Spleen (tissue), 11 donors: ENCODE measurements around the gene BTBD2. TPM values are rescaled to one million over a fixed set of nuclear protein-coding genes. Genes with fewer than 3 reads are reported as not detected.

Source experiments
- DNase-seq: peaks from one replicate; pipeline ENCODE4 v3.0.0-alpha.2; 2020
- H3K27ac ChIP-seq, 8 donors: fragments of 200-600 bp; sonication (generic) in 7 of 8; 1 replicate in 4 of 8; 2 replicates in 4 of 8; pipeline versions ENCODE4 v1.5.0 to v1.8.0; 2016 to 2021; ENCODE audit warnings: inconsistent platforms in 4 of 8, mild to moderate bottlenecking in 4 of 8, moderate library complexity in 1 of 8
- H3K27me3 ChIP-seq, 7 donors: fragments of 200-600 bp; sonication (generic) in 6 of 7; replicated peaks in 1 of 7; 1 replicate in 4 of 7; 2 replicates in 3 of 7; pipeline versions ENCODE4 v1.5.0 to v1.8.0; 2016 to 2021; ENCODE audit warnings: inconsistent platforms in 3 of 7, mild to moderate bottlenecking in 1 of 7
- H3K36me3 ChIP-seq, 6 donors: fragments of 200-600 bp; sonication (generic) in 5 of 6; 1 replicate in 4 of 6; 2 replicates in 2 of 6; pipeline versions ENCODE4 v1.5.0 to v1.8.0; 2016 to 2021; ENCODE audit warnings: inconsistent platforms in 2 of 6
- H3K4me1 ChIP-seq, 6 donors: fragments of 200-600 bp; sonication (generic) in 5 of 6; 1 replicate in 3 of 6; 2 replicates in 3 of 6; pipeline versions ENCODE4 v1.5.0 to v1.8.0; 2016 to 2021; ENCODE audit warnings: inconsistent platforms in 3 of 6
- H3K4me3 ChIP-seq, 8 donors: fragments of 200-600 bp; sonication (generic) in 7 of 8; 1 replicate in 4 of 8; 2 replicates in 4 of 8; pipeline versions ENCODE4 v1.5.0 to v1.8.0; 2016 to 2021; ENCODE audit warnings: inconsistent platforms in 4 of 8, mild to moderate bottlenecking in 4 of 8, moderate library complexity in 2 of 8
- H3K9me3 ChIP-seq, 8 donors: fragments of 200-600 bp; sonication (generic) in 7 of 8; 1 replicate in 4 of 8; 2 replicates in 4 of 8; pipeline versions ENCODE4 v1.5.0 to v1.8.0; 2016 to 2021; ENCODE audit warnings: inconsistent platforms in 4 of 8
- POLR2A ChIP-seq, 3 donors: fragments of 450-650 bp; IDR thresholded peaks; one replicate each; pipeline ENCODE4 v1.5.1; 2017; ENCODE audit warnings: antibody characterized with exemption in 3 of 3, mild to moderate bottlenecking in 1 of 3
- POLR2AphosphoS5 ChIP-seq, 3 donors: sonication (generic); formaldehyde crosslinking; IDR thresholded peaks; one replicate each; pipeline ENCODE4 v1.5.1; 2017; ENCODE audit warnings: antibody characterized with exemption in 3 of 3
- WGBS, 5 donors: extraction: QIAGEN DNeasy Blood & Tissue Kit in 3 of 5; methylation state at CpG; one replicate each; pipeline versions ENCODE4 v1.1.5 to v1.1.7; 2013 to 2018; 5-methylcytosine and 5-hydroxymethylcytosine counted together
- intact Hi-C: fragments of 100-400 bp; cut with DNase I; formaldehyde crosslinking; loops from one replicate; pipeline ENCODE4 v1.15.0; 2023; ENCODE audit warnings: low total_unique reads
- polyA plus RNA-seq, 3 donors: library from polyadenylated mRNA; stranded (reverse); fragments of 200-250 nt; gene quantifications; one replicate each; pipeline ENCODE4 v1.2.1, GENCODE V29; 2013
- total RNA-seq, 7 donors: library from RNA; depleted of rRNA in 3 of 7; stranded (reverse); fragments of >200 nt in 3 of 7; fragmentation: NEBNext Ultra II Directional in 4 of 7; extraction: Animal tissue kit (Norgen Biotek cat#: 25700) in 4 of 7; gene quantifications; one replicate each; pipeline versions ENCODE4 v1.1.0 to v1.2.1, GENCODE V29; 2016 to 2021
- TF ChIP-seq, protein P1 (sequence below), 11 experiments: fragments of 200-600 bp in 7 of 11; fragments of 450-650 bp in 4 of 11; sonication (generic) in 4 of 11; IDR thresholded peaks in 8 of 11; conservative IDR thresholded peaks in 3 of 11; 1 replicate in 7 of 11; 2 replicates in 4 of 11; pipeline versions ENCODE4 v1.4.0 to v1.8.0; 2016 to 2021; ENCODE audit warnings: antibody characterized with exemption in 11 of 11, inconsistent platforms in 4 of 11, mild to moderate bottlenecking in 1 of 11
- donor health status: healthy with polysubstance abuse.
- donor health status: DM: no; HTN: no; CAD: no; lungs with moderate emphysema.
- donor health status: DM: no; HTN: no; CAD: no.
- donor health status: Bipolar disorder and iron deficiency.
- donor health status: healthy.
- donor health status: DM: no; HTN: no; CAD: no.
- donor health status: DM: yes; HTN: yes; CAD: no.

The BTBD2 gene
- total and polyA plus RNA-seq, 10 donors, result 29.1 to 77.1 (median 57.1) TPM

DNA sequence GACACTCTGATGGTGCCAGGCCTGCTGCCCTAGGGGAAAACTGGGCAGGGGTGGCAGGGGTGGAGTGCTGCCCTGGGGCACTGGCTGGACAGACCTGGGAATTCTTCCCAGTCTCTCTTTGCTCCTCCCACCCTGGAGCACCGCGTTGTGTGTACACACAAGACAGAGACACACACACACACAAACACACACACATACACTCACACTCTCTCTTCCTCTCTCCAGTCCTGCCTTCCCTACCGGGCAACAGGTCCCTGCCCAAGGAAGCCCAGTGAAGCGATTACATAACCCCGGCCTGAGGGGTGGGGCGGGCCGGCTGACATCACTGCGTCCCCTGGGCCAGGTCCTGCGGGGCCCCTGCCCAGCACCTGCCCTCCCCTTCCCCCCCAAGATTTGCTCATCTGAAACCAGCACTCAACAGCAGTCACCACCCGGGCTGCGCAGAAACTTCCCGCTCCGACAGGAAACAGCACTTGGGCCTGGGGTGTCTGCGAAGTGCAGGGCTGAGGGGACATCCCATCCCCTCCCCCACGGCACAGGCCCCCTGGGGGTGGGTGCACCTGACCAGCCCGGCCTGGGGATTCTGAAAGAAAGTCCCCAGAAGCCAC, 34.3 kb upstream of the BTBD2 start:
- Histone ChIP-seq H3K27me3 (no peaks in the 10 kb centered on the region), H3K9me3 (no peaks in the 10 kb centered on the region), H3K4me3 (peak overlapping the region; percentile 77 to 99 (median 94)), H3K4me1 (peaks cover 73 to 90% (median 86%) of the 10 kb centered on the region in 6 donors), H3K36me3 (peaks cover 0 to 48% (median 30%) of the 10 kb centered on the region in 6 donors), H3K27ac (peak overlapping the region; percentile 55 to 100 (median 98))
- WGBS, 5 donors, result 0 to 1% (median 1%) methylated on average over 14 to 16 of the region's 16 CpGs
- TF ChIP-seq, protein P1, sequence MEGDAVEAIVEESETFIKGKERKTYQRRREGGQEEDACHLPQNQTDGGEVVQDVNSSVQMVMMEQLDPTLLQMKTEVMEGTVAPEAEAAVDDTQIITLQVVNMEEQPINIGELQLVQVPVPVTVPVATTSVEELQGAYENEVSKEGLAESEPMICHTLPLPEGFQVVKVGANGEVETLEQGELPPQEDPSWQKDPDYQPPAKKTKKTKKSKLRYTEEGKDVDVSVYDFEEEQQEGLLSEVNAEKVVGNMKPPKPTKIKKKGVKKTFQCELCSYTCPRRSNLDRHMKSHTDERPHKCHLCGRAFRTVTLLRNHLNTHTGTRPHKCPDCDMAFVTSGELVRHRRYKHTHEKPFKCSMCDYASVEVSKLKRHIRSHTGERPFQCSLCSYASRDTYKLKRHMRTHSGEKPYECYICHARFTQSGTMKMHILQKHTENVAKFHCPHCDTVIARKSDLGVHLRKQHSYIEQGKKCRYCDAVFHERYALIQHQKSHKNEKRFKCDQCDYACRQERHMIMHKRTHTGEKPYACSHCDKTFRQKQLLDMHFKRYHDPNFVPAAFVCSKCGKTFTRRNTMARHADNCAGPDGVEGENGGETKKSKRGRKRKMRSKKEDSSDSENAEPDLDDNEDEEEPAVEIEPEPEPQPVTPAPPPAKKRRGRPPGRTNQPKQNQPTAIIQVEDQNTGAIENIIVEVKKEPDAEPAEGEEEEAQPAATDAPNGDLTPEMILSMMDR (IDR thresholded peaks at IDR 0.05 in 8 of 11, conservative IDR thresholded peaks at IDR 0.05 in 3 of 11), result peak in 2 of 11 experiments; percentile 3 to 25
- TF ChIP-seq POLR2A (IDR thresholded peaks at IDR 0.05) (peak in 1 of 3 donors; percentile 89), POLR2AphosphoS5 (IDR thresholded peaks at IDR 0.05) (peak; percentile 92 to 94 (median 94))
- intact Hi-C loops, result no loop called here
- peak; percentile 96 for DNase-seq

DNA sequence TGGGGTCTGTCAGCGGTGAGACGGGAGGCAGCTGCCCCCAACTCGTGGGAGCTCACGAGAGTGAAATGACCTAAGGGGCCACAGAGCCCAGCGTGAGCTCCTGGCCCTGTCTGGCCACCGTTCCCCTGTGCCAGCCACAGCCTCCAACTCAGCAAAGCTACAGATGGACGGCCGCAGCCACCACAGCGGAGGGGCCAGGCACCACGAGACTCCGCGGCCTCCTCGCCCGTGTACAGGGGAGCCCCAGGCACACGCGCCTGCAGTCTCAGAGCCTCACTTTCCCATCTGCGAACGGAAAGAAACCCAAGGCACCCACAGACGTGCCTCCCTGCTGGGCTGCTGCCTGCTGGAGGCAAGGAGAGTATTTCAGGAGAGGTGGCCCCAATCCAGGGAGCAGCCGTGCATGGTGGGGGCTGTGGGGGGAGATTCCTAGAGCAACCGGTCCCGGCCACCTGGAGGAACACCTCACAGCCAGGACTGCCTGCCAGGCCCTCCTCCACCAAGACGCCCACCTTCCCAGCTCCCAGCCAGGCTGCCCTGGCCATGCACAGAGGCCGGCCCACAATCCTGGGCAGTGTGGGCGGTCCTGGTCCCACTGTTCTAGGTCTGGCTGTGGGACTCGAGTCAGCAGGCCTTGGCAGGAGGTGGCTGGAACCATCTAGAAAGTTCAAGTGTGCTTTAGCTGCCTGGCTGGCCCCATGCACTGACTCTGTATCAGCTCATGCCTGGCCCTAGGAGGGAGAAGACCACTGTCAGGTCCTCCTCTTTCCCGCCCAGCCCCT, 33.6 kb upstream of the BTBD2 start:
- TF ChIP-seq, protein P1 (IDR thresholded peaks at IDR 0.05 in 8 of 11, conservative IDR thresholded peaks at IDR 0.05 in 3 of 11), result no peak
- TF ChIP-seq POLR2AphosphoS5 (IDR thresholded peaks at IDR 0.05), result peak in 1 of 3 donors; percentile 51
- no peaks in the 10 kb centered on the region for H3K27me3 ChIP-seq
- peak overlapping the region; percentile 77 to 99 (median 94) for H3K4me3 ChIP-seq
- DNase-seq, result peak; percentile 86
- intact Hi-C loops, result no loop called here
- peaks cover 73 to 90% (median 86%) of the 10 kb centered on the region in 6 donors for H3K4me1 ChIP-seq
- no peaks in the 10 kb centered on the region for H3K9me3 ChIP-seq
- WGBS, 5 donors, result 39 to 69% (median 64%) methylated on average over 3 to 27 of the region's 27 CpGs
- peaks cover 0 to 55% (median 34%) of the 10 kb centered on the region in 6 donors for H3K36me3 ChIP-seq
- H3K27ac ChIP-seq, result peak overlapping the region; percentile 55 to 100 (median 98)

DNA sequence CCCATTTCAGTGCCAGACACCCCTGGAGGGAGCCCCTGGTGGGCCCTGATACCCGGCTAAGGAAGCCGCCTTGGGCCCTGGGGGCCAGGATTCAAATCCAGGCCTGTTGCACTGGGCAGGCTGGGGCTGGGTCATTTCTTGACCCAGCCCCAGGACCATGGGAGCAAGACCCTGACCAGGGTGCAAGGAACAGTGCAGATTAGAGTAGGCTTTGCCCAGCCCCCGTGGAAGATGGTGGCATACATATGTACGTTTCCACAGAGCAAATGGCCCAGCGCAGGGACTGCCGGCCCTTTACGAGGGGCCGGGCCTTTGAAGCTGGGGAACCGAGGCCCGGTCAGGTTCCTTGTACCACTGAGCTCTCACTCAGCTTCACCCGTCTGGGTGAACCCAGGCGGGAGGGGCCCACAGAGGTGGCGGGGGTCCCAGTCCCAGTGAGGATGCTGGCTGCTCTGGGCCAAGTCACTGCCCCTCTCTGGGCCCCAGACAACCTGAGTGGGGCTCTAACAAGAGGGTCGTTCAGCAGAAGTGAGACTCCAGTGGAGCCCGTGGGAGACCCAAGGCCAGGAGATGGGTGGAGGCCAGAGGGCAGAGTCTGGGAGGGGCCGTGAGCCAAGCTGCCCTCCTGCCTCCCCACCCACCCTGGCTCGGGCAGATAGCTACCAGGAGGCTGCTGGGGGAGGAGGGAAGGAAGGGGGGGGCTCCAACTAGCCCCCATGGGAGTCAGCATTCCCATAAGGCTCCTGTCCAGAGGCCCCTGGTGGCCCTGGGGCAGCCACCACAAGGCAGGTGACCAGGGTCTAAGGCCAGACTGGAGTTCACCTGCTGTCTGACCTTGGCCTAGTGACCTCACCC, 32.8 kb upstream of the BTBD2 start:
- WGBS, 5 donors, result 51 to 81% (median 72%) methylated on average over 4 to 17 of the region's 17 CpGs
- peak; percentile 80 for DNase-seq
- intact Hi-C loops, result no loop called here

DNA sequence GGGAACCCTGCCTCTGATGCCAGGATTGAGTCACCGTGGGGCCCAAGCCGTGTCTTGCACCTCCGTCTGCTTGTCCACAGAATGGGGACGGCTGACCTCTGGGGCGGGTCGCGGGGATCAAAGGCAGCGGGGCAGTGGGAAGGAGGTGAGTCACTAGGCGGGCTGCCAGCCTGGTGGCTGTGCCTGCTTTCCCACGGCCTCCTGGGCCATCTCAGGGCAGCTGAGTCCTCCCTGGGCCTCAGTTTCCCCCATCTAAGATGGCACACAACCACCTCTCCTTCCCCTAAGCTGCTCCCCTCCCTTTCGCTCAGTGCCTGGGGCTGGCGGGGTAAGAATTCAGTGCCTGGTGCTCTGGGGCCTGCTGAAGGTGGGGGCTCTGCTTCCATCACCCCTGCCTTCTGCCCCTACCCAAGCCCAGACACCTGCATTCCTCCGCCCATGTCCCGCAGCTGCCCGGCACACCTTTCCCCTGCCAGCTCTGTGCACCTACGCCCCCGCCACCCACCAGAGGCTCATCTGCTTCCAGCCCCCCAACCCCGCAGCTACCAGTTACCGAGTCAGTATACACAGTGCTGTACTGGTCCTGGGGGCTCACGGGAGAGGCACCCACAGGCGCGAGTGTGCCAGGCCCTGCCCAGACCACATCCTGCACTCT, 32.1 kb upstream of the BTBD2 start:
- Histone ChIP-seq H3K27me3 (no peaks in the 10 kb centered on the region), H3K4me3 (peak overlapping the region in 5 of 8 donors; percentile 7 to 99 (median 96)), H3K9me3 (no peaks in the 10 kb centered on the region), H3K27ac (peak overlapping the region; percentile 16 to 100 (median 97)), H3K4me1 (peaks cover 82 to 91% (median 86%) of the 10 kb centered on the region in 6 donors), H3K36me3 (peaks cover 0 to 70% (median 46%) of the 10 kb centered on the region in 6 donors)
- TF ChIP-seq POLR2AphosphoS5 (IDR thresholded peaks at IDR 0.05) (peak in 2 of 3 donors; percentile 45 to 74), POLR2A (IDR thresholded peaks at IDR 0.05) (no peak)
- intact Hi-C loops, result no loop called here
- WGBS, 5 donors, result 61 to 91% (median 68%) methylated on average over 11 to 22 of the region's 22 CpGs
- peak; percentile 79 for DNase-seq

More for the DNA sequence above, 32.8 kb upstream of the BTBD2 start:
- TF ChIP-seq POLR2AphosphoS5 (IDR thresholded peaks at IDR 0.05), result no peak
- H3K27me3 ChIP-seq, result no peaks in the 10 kb centered on the region
- H3K36me3 ChIP-seq, result peaks cover 0 to 63% (median 39%) of the 10 kb centered on the region in 6 donors
- no peaks in the 10 kb centered on the region for H3K9me3 ChIP-seq
- H3K4me3 ChIP-seq, result peak overlapping the region; percentile 7 to 99 (median 94)
- H3K27ac ChIP-seq, result peak overlapping the region; percentile 55 to 100 (median 98)
- H3K4me1 ChIP-seq, result peaks cover 78 to 91% (median 86%) of the 10 kb centered on the region in 6 donors
